Activated T-helper 2 cell treated with anti-CD3 and anti-CD28 coated beads, Interferon-gamma antibody, Interleukin-2, Interleukin-4, amounts not matched to agents 10 μg/mL and 5 μg/mL and 100 μg/mL, durations not matched to agents 14 hours and 24 hours and 36 hours (primary cell): ENCODE data around the gene ACOXL. TPM values are rescaled to one million over a fixed set of nuclear protein-coding genes. Genes with fewer than 3 reads are reported as not detected.
"Not testable (repeated sequence)": the region's sequence is repeated elsewhere in the genome, so short reads cannot be mapped to it uniquely, and the experiment has no call there.

Experiments used
- DNase-seq: peaks from one replicate; pipeline ENCODE4 v3.0.0; 2021; ENCODE audit warnings: low spot score
- H3K27ac Mint-ChIP-seq: one replicate; pipeline ENCODE4 v1.8.0; 2021; ENCODE audit warnings: mixed read lengths
- H3K27me3 Mint-ChIP-seq: one replicate; pipeline ENCODE4 v1.8.0; 2021; ENCODE audit warnings: low read depth, mixed read lengths
- H3K36me3 Mint-ChIP-seq: one replicate; pipeline ENCODE4 v1.8.0; 2021; ENCODE audit warnings: low read depth, mixed read lengths
- H3K4me1 Mint-ChIP-seq: one replicate; pipeline ENCODE4 v1.8.0; 2021; ENCODE audit warnings: low read depth, mixed read lengths
- H3K4me3 Mint-ChIP-seq: one replicate; pipeline ENCODE4 v1.8.0; 2021; ENCODE audit warnings: low read depth, mild to moderate bottlenecking, moderate library complexity, mixed read lengths
- H3K9me3 Mint-ChIP-seq: one replicate; pipeline ENCODE4 v1.8.0; 2021; ENCODE audit warnings: mixed read lengths
- intact Hi-C: fragments of 100-400 bp; cut with micrococcal nuclease; formaldehyde crosslinking; loops from one replicate; pipeline ENCODE4 v1.15.1; 2023
- total RNA-seq: library from RNA; stranded (reverse); gene quantifications from 2 replicates; pipeline ENCODE4 v1.2.3, GENCODE V29; 2022

ACOXL gene
- total RNA-seq, 1 donor from 2014 or later: 1.6 TPM

DNA sequence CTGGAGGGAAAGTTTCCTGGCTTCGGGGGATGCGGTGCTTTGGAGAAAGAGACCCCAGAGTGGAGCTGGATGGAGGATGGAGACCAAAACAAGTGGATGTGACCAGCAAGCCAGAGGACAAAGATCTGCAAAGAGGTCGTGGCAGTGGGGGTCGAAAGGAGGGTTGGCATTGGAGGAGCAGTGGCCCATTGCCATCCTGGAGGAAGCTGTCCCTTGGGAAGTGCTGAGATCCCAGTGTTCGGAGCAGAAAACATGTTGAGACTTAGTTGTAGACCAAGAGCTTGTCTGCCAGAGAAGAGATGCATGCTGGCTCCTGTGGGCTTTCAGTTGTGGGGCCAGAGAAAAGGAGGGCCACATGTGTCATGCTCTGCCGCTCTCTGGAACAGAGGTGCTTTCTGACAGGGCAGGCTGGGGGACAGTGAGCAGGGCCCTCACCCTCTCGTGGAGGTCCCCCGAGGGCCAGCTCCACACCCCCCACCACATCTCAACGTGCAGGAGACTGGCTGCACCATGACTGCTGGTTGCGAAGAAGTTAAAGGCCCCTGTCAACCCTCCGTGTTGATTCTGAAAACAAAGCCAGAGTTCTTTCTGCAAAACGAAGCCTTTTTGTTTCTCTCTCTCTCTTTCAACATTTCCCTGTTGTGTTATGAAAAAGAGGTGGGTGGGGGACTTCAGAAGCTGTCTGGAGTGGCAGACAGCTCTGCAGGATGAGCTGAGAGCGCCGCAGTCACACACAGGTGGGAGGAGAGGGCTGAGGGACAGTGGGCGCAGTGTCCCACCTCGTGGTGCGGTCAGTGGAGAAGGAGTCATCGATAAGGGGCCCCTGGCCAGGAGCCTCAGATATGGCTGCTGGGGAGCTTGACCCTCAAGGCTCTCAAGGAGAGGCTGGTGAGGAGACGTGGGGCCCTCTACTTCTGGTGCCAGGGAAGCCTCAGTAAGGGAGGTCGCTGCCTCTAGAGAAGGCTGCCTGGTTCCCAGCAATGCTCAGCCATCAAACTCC lies 310.7 kb downstream of the ACOXL start:
- Mint-ChIP-seq H3K4me1 (peaks cover 38% of the 10 kb centered on the region), H3K27me3 (peaks cover 22% of the 10 kb centered on the region), H3K27ac (peak overlapping the region; percentile 78), H3K4me3 (no peak overlapping the region), H3K9me3 (peaks cover 18% of the 10 kb centered on the region), H3K36me3 (peaks cover 3% of the 10 kb centered on the region)
- intact Hi-C loops: no loop called here
- no peak for DNase-seq

DNA sequence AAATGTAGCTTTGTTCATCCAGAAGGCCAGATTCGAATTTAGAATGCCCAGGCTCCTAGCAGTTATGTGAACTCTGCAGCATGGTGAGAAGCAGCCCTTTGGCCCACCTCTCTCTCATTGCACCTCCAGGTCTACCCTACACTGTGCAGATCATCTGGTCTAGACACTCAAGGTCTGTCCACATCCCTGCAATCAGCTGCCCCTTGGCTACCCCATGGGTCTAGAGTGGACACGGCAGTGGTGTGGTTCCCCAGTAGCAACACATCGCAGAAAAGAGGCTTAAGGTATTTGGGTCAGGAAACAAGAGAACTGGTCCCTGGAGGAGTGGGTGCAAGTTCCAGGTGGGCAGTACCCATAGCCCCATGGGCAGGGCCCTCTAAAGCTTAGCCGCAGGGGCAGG lies 311.7 kb downstream of the ACOXL start:
- H3K4me1 Mint-ChIP-seq: peaks cover 38% of the 10 kb centered on the region
- no peak overlapping the region for H3K4me3 Mint-ChIP-seq
- peaks cover 18% of the 10 kb centered on the region for H3K9me3 Mint-ChIP-seq
- H3K27me3 Mint-ChIP-seq: peaks cover 23% of the 10 kb centered on the region
- H3K36me3 Mint-ChIP-seq: peaks cover 3% of the 10 kb centered on the region
- intact Hi-C loops: no loop called here
- DNase-seq: no peak
- no peak overlapping the region for H3K27ac Mint-ChIP-seq

DNA sequence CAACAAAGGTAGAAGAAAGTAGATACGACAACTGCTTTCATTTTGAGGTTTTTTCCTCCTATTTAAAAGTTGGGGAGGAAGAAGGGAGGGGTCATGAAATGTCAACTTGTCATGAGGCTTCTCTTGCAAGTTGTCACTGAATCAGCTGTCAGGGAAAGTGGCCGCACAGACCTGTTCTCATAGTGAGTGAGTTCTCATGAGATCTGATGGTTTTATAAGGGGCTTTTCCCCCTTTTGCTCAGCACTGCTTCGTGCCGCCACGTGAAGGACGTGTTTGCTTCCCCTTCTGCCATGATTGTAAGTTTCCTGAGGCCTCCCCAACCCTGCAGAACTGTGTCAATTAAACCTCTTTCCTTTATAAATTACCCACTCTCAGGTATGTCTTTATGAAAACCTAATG lies 312.9 kb downstream of the ACOXL start:
- H3K4me3 Mint-ChIP-seq, DNase-seq, H3K36me3 Mint-ChIP-seq, H3K27ac Mint-ChIP-seq: not testable (repeated sequence)
- Mint-ChIP-seq H3K27me3 (peaks cover 18% of the 10 kb centered on the region), H3K4me1 (peaks cover 45% of the 10 kb centered on the region), H3K9me3 (peaks cover 18% of the 10 kb centered on the region)
- intact Hi-C loops: loop anchor here (5.0 kb wide), 1 partner anchor 233 kb away; no protein-coding TSS in a partner anchor

DNA sequence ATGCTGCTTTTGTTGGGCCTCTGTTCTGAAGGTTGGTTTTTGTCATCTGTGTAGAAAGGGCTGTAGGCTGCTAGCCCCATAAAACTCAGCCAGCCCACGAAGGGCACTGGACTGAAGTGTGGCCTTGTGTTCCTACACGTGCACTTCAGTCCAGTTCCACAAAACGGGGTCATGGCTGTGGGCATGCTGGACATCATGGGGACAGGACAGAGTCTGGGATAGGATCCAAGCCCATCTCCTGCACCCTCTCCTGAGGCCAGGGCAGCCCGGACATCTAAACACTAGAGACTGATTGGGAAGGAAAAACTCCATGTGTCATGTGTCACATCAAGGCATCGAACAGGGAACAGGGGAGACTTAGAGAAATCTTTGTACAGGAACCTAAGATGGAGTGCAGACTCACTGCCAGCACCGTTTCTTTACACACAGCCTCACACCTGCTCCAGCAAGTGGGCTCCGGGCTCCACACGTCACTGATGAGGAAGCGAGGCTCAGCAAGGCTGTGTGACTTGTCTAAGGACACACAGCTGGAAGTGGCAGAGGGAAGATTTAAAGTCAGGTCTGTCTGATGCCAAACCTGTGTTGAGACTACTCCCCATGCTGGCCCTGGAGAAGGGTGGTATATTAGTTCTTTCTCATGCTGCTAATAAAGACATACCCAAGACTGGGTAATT lies 313.5 kb downstream of the ACOXL start:
- H3K9me3 Mint-ChIP-seq: peaks cover 18% of the 10 kb centered on the region
- intact Hi-C loops: loop anchor here (5.0 kb wide), 1 partner anchor 234 kb away; no protein-coding TSS in a partner anchor
- peaks cover 12% of the 10 kb centered on the region for H3K27me3 Mint-ChIP-seq
- H3K4me3 Mint-ChIP-seq: no peak overlapping the region
- H3K4me1 Mint-ChIP-seq: peaks cover 52% of the 10 kb centered on the region
- no peak for DNase-seq
- peaks cover 3% of the 10 kb centered on the region for H3K36me3 Mint-ChIP-seq
- no peak overlapping the region for H3K27ac Mint-ChIP-seq

DNA sequence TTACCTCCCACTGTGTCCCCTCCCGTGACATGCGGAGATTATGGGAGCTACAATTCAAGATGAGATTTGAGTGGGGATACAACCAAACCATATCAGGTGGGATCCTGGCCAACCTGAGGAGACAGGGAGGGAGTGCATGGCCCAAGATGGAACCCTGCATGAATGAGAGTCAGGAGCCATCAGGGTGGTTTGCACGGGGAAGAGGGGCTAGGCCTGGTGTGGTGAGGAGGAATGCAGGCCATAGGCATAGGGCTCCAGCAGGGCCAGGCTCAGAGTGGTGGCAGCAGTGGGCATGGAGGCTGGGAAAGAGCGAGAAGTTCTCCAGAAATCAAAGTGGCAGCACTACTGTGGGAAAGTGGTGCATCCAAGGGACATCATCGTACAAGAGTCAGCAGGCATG lies 314.3 kb downstream of the ACOXL start:
- Mint-ChIP-seq H3K27me3 (peaks cover 12% of the 10 kb centered on the region), H3K36me3 (peaks cover 3% of the 10 kb centered on the region), H3K9me3 (peaks cover 18% of the 10 kb centered on the region), H3K27ac (no peak overlapping the region), H3K4me3 (no peak overlapping the region), H3K4me1 (peaks cover 58% of the 10 kb centered on the region)
- intact Hi-C loops: loop anchor here (5.0 kb wide), 1 partner anchor 234 kb away; no protein-coding TSS in a partner anchor
- no peak for DNase-seq

DNA sequence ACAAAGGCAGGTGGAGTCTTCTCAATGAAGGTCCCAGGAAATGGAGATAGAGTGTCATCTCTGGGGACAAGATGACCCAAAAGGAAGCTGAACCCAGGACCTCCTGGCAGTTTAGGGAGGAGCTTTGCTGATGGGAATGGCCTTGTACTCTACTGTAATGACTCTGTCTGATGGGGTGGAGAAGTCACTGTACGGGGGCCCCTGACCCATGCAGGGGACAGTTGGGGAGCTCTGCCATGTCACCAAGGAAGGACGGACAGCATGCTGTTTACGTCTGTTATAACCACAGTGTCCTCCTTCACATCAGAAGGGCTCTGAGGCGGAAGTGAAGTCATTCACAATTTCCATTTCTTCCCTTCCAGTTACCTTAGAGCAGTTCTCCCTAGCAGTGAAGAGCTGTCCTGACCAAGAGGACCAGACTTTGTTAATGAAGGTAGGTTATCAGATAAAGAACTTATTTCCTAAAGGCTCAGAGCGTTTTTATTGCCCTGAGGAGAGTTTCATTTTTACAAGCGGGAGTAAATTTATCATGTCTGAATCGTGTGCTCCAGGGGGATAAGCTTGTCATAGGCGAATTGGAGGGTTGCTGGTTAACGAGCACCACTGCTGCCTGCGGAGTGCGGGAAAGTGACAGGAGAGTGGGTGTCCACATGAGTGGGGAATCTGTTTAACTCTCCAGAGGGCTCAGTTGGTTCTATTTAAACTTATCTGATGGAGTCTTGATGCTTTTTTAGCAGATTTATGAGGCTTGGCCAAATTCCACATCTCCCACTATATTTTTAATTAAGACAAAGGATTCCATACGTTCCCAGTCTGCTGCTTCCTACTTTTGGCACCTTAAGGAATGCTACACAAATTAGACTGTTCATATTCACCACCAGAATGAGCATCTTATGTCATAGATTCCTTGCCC lies 316.7 kb downstream of the ACOXL start:
- Mint-ChIP-seq H3K36me3 (peaks cover 3% of the 10 kb centered on the region), H3K27me3 (peaks cover 15% of the 10 kb centered on the region), H3K4me3 (no peak overlapping the region), H3K9me3 (peaks cover 18% of the 10 kb centered on the region), H3K4me1 (peaks cover 45% of the 10 kb centered on the region), H3K27ac (peak overlapping the region; percentile 39)
- intact Hi-C loops: loop anchor here (5.0 kb wide), 1 partner anchor 237 kb away; no protein-coding TSS in a partner anchor
- no peak for DNase-seq

DNA sequence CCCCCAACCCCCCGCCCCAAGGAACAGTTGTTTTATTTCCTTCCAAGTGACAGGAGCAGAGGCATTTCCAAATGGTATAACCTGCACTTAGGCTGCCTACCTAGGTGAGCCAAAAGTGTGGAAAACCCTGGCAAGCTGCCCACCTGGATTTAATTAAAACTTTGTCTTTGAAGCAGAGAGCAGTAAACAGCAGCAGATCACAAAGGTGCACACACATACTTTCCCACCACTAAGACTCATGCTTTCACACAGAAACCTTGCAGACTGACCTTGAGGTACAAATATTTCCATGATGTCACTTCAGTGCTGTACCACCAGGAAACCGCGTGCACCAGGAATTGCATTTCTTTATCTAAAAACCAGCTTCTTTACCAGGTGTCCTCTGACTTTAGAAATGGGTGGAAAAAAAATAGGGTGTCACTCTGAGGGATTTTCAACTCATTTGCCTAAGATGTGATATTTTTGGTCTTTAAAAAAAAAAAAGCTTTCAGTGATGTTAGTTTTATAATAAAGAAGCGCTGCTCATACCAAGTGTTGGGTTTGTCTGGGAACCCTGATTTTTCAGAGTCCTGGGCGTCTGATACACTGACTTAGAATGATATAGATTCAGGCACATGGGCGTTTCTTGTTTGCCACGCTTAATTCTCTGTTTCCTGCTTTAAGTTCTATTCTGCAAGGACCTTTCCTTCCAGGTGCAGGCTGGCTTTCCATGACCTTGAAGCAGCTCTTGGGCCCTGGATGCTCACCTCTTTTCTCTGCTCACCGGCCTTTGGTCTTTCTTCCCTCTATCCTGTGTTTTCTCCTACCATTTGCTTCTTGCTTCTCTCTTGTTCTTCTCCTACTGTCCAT lies 317.6 kb downstream of the ACOXL start:
- Mint-ChIP-seq H3K9me3 (peaks cover 18% of the 10 kb centered on the region), H3K27ac (peak overlapping the region; percentile 39), H3K27me3 (peaks cover 15% of the 10 kb centered on the region), H3K4me3 (peak overlapping the region; percentile 22), H3K4me1 (peaks cover 47% of the 10 kb centered on the region), H3K36me3 (peaks cover 3% of the 10 kb centered on the region)
- intact Hi-C loops: loop anchor here (2.0 to 5.0 kb wide), 4 partner anchors 41 to 238 kb away; no protein-coding TSS in a partner anchor
- DNase-seq: no peak

DNA sequence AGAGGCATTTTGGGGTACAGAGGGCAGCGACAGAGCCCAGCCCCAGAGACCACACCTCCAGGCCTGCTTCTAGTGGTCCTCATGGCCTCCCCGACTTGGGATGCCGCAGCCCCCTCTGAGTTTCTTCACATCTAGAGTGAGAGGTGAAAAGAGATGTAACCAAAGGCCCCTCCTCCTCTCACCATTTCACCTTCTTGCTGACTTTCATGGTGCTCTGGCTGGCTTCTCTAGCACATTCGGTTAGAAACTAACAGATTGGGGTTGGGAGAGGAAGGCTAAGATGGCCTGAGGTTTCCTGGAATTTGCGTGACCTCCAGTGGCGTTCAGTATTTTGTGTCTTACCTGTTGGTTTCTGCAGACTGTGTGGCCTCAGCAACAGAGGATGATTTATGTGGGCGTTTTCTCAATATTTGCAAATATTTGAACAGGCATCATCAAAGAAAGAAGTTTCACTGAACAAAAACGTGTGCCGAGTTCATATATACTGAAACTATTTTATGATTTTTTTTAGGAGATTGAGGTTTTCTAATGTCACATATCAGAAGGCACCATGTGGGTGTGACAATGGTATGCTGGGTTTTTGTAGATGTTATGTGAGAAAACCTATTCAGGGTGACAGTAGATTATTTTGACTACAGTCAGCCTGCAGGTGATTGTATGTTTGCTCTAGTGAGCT lies 318.5 kb downstream of the ACOXL start:
- Mint-ChIP-seq H3K27me3 (peaks cover 18% of the 10 kb centered on the region), H3K27ac (peak overlapping the region; percentile 34), H3K36me3 (peaks cover 3% of the 10 kb centered on the region), H3K4me3 (peak overlapping the region; percentile 22), H3K4me1 (peaks cover 50% of the 10 kb centered on the region), H3K9me3 (peaks cover 14% of the 10 kb centered on the region)
- DNase-seq: no peak
- intact Hi-C loops: loop anchor here (1.0 to 5.0 kb wide), 4 partner anchors 13 to 184 kb away; no protein-coding TSS in a partner anchor

DNA sequence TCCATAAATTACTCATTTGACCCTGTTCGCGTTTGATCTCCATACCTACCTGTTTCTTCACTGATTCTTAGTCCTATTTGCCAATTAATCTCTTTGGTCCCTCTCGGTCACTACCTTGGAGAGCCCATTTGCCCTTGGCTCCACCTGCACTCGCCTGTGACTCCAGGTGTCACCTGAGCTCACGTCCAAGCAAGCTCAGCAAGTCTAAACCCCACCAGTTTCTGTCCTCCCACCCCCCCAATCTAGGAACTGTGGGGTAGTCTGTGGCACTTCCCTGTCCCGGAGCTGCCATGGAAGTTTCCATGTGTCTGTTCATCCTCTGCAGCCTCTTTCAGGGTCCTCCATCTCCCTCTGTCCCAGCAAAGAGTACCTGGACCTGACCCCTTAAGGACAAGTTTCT lies 320.2 kb downstream of the ACOXL start:
- H3K4me3 Mint-ChIP-seq: no peak overlapping the region
- H3K9me3 Mint-ChIP-seq: no peaks in the 10 kb centered on the region
- peaks cover 50% of the 10 kb centered on the region for H3K4me1 Mint-ChIP-seq
- no peak for DNase-seq
- peaks cover 12% of the 10 kb centered on the region for H3K27me3 Mint-ChIP-seq
- H3K27ac Mint-ChIP-seq: no peak overlapping the region
- H3K36me3 Mint-ChIP-seq: no peaks in the 10 kb centered on the region
- intact Hi-C loops: loop anchor here (5.0 kb wide), 1 partner anchor 185 kb away; no protein-coding TSS in a partner anchor

DNA sequence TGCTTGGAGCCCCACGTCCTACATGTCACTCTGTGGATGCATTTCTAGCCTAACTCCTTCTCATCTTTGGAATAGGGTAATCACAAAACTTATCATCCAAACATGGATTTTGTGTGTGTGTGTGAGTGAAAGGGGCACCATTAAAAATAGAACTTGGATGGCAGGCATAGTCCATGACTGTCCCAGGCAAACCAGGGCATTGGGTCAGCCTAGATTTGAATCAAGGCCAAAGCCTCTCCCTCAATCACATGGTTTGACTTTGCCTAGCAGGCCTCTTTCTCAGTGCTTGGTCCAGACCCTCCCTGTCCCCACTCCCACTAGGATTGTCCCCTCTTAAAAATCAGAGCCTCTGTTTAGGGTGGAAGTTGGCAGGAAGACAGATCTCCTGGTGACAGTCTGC lies 320.9 kb downstream of the ACOXL start:
- Mint-ChIP-seq H3K36me3 (no peaks in the 10 kb centered on the region), H3K4me1 (peaks cover 47% of the 10 kb centered on the region), H3K9me3 (no peaks in the 10 kb centered on the region), H3K27me3 (peaks cover 17% of the 10 kb centered on the region), H3K27ac (no peak overlapping the region), H3K4me3 (no peak overlapping the region)
- no peak for DNase-seq
- intact Hi-C loops: loop anchor here (5.0 kb wide), 1 partner anchor 186 kb away; no protein-coding TSS in a partner anchor
